Transverse colon (tissue), 4 donors: Measurements from ENCODE around the gene AP1M2. TPM values are rescaled to one million over a fixed set of nuclear protein-coding genes. Genes with fewer than 3 reads are reported as not detected.

Experiments
- DNase-seq: peaks from one replicate; pipeline ENCODE4 v3.0.0-alpha.2; 2019
- H3K27ac ChIP-seq, 4 donors: fragments of 200-600 bp; sonication (generic); 2 replicates each; pipeline ENCODE4 v1.5.1; 2016 to 2018; ENCODE audit warnings: inconsistent platforms in 4 of 4
- H3K27me3 ChIP-seq: fragments of 200-600 bp; sonication (generic); 2 replicates; pipeline ENCODE4 v1.5.1; 2017; ENCODE audit warnings: inconsistent platforms
- H3K36me3 ChIP-seq, 4 donors: fragments of 200-600 bp; sonication (generic); 2 replicates each; pipeline ENCODE4 v1.5.1; 2017 to 2019; ENCODE audit warnings: inconsistent platforms in 4 of 4
- H3K4me1 ChIP-seq, 4 donors: fragments of 200-600 bp; sonication (generic); 2 replicates each; pipeline ENCODE4 v1.5.1; 2017 to 2020; ENCODE audit warnings: inconsistent platforms in 4 of 4
- H3K4me3 ChIP-seq, 4 donors: fragments of 200-600 bp; sonication (generic); 1 replicate in 1 of 4; 2 replicates in 3 of 4; pipeline versions ENCODE4 v1.5.1 to v1.6.1; 2017 to 2019; ENCODE audit warnings: inconsistent platforms in 4 of 4
- H3K9me3 ChIP-seq, 2 donors: fragments of 200-600 bp; sonication (generic); 2 replicates each; pipeline ENCODE4 v1.5.1; 2017 to 2019; ENCODE audit warnings: inconsistent platforms in 2 of 2
- EP300 ChIP-seq: sonication (generic); formaldehyde crosslinking; IDR thresholded peaks from one replicate; pipeline ENCODE4 v1.6.1; 2017; ENCODE audit warnings: antibody characterized with exemption, low read depth
- POLR2A ChIP-seq: fragments of 450-650 bp; IDR thresholded peaks from one replicate; pipeline ENCODE4 v1.6.1; 2016; ENCODE audit warnings: antibody characterized with exemption, mild to moderate bottlenecking, moderate library complexity
- POLR2AphosphoS5 ChIP-seq, 3 donors: sonication (generic); formaldehyde crosslinking; IDR thresholded peaks; one replicate each; pipeline ENCODE4 v1.6.1; 2016; ENCODE audit warnings: antibody characterized with exemption in 3 of 3
- WGBS, 2 donors: methylation state at CpG; one replicate each; pipeline ENCODE4 v1.1.5; 2018; ENCODE audit warnings: low coverage in 1 of 2; 5-methylcytosine and 5-hydroxymethylcytosine counted together
- in situ Hi-C, 4 donors: fragments of 200-750 bp; cut with MboI; loops; one replicate each; pipeline versions ENCODE4 v1.15.0 to v1.15.1; 2017; ENCODE audit warnings: low sequenced_read_pairs in 3 of 4, low pct_ligation_motif_present in 1 of 4, low pct_unique_long_range_greater_than_20kb in 1 of 4
- intact Hi-C: fragments of 100-400 bp; cut with DNase I; formaldehyde crosslinking; loops from one replicate; pipeline ENCODE4 v1.15.1; 2023; ENCODE audit warnings: low total_unique reads
- total RNA-seq, 4 donors: library from RNA; depleted of rRNA; stranded (reverse); fragments of >200 nt; gene quantifications; one replicate each; pipeline ENCODE4 v1.1.0, GENCODE V29; 2016
- TF ChIP-seq, protein P1 (sequence below), 5 experiments: fragments of 200-600 bp in 3 of 5; fragments of 450-650 bp in 2 of 5; sonication (generic) in 3 of 5; IDR thresholded peaks; 1 replicate in 2 of 5; 2 replicates in 3 of 5; pipeline ENCODE4 v1.5.1; 2016 to 2017; ENCODE audit warnings: antibody characterized with exemption in 5 of 5, inconsistent platforms in 3 of 5, mild to moderate bottlenecking in 2 of 5, moderate library complexity in 1 of 5

Gene AP1M2
- total RNA-seq, 4 donors from 2014 or later = 22.8 to 111 (median 63.1) TPM

DNA sequence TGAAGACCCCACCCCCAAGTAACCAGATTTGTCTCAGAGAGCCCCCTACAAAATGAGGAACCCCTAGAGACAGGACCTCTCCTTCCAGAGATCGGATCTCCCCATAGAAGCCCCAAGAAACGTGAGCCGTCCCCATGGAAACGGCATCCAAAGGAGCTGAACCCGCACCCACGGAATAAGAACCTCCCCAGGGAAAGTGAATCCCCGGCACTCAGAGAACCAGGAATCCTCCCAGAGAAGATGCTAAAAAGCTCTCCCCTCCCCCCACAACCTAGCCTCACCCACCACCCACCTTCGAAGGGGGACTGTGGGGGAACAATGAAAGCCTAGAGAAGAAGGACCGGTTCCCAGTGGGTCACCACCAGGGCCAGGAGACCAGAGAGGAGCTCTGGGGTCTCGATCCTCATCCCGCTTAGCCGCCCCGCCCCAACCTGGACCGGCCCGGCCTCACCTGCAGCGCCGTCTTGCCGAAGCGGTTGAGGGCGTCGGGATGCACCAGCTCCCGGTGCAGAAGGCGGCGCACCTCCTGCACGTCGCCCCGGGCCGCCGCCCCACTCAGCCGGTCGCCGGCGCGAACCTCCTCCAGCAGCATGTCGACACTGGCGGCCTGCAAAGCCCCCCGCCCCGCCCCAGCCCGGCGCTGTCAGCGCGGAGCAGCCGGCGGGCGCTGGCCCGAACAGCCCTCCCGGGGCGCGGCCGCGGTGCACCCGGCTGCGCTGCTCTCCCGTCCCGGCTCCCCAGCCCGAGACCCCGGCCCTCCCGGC is 18.9 kb downstream of the AP1M2 start:
- intact Hi-C loops (loop anchor here (2.0 to 10.0 kb wide), 2 partner anchors 63 to 269 kb away; partner anchors contain the start of genes KEAP1 and TMED1), in situ Hi-C loops (no loop called here)
- H3K27me3 ChIP-seq = no peaks in the 10 kb centered on the region
- H3K27ac ChIP-seq = peak overlapping the region; percentile 88 to 96 (median 90)
- peaks cover 26 to 50% (median 35%) of the 10 kb centered on the region in 4 donors for H3K4me1 ChIP-seq
- DNase-seq = peak; percentile 63
- no peak for TF ChIP-seq EP300
- TF ChIP-seq POLR2AphosphoS5 (IDR thresholded peaks at IDR 0.05) = no peak
- no peak for TF ChIP-seq POLR2A
- TF ChIP-seq, protein P1, sequence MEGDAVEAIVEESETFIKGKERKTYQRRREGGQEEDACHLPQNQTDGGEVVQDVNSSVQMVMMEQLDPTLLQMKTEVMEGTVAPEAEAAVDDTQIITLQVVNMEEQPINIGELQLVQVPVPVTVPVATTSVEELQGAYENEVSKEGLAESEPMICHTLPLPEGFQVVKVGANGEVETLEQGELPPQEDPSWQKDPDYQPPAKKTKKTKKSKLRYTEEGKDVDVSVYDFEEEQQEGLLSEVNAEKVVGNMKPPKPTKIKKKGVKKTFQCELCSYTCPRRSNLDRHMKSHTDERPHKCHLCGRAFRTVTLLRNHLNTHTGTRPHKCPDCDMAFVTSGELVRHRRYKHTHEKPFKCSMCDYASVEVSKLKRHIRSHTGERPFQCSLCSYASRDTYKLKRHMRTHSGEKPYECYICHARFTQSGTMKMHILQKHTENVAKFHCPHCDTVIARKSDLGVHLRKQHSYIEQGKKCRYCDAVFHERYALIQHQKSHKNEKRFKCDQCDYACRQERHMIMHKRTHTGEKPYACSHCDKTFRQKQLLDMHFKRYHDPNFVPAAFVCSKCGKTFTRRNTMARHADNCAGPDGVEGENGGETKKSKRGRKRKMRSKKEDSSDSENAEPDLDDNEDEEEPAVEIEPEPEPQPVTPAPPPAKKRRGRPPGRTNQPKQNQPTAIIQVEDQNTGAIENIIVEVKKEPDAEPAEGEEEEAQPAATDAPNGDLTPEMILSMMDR (IDR thresholded peaks at IDR 0.05) = no peak
- H3K36me3 ChIP-seq = no peaks in the 10 kb centered on the region
- 0 to 2% methylated on average over 3 to 19 of the region's 58 CpGs for WGBS, 2 donors
- peak overlapping the region; percentile 52 to 73 (median 65) for H3K4me3 ChIP-seq
- H3K9me3 ChIP-seq = no peaks in the 10 kb centered on the region

DNA sequence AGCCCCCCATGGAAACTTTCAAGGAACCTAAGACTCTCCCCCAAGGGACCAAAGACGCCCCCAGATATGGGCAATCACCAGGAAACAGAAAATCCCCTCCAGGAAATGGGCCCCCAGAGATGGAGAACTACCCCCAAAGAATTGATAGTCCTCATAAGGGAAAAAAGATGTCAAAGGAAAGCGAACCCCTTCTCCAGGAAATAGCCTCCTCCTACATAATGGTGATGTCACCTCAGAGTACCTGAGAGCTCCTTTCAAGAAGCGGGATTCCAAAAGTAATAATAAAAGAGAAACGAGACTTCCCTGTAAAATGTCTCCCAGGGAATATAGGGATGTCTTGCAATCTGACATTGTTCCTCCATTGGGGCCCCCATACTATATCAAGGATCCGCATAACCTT is 19.5 kb downstream of the AP1M2 start:
- 27 to 29% methylated on average over 4 to 5 of the region's 5 CpGs for WGBS, 2 donors
- intact Hi-C loops = loop anchor here (2.0 to 10.0 kb wide), 2 partner anchors 63 to 269 kb away; partner anchors contain the start of genes KEAP1 and TMED1
- Histone ChIP-seq H3K36me3 (no peaks in the 10 kb centered on the region), H3K4me3 (peak overlapping the region; percentile 52 to 73 (median 65)), H3K27me3 (no peaks in the 10 kb centered on the region), H3K4me1 (peaks cover 26 to 50% (median 35%) of the 10 kb centered on the region in 4 donors), H3K27ac (peak overlapping the region; percentile 88 to 96 (median 90)), H3K9me3 (no peaks in the 10 kb centered on the region)
- no peak for DNase-seq
- in situ Hi-C loops = no loop called here
- no peak for TF ChIP-seq EP300
- TF ChIP-seq POLR2A = no peak
- TF ChIP-seq, protein P1 (IDR thresholded peaks at IDR 0.05) = no peak
- no peak for TF ChIP-seq POLR2AphosphoS5 (IDR thresholded peaks at IDR 0.05)

DNA sequence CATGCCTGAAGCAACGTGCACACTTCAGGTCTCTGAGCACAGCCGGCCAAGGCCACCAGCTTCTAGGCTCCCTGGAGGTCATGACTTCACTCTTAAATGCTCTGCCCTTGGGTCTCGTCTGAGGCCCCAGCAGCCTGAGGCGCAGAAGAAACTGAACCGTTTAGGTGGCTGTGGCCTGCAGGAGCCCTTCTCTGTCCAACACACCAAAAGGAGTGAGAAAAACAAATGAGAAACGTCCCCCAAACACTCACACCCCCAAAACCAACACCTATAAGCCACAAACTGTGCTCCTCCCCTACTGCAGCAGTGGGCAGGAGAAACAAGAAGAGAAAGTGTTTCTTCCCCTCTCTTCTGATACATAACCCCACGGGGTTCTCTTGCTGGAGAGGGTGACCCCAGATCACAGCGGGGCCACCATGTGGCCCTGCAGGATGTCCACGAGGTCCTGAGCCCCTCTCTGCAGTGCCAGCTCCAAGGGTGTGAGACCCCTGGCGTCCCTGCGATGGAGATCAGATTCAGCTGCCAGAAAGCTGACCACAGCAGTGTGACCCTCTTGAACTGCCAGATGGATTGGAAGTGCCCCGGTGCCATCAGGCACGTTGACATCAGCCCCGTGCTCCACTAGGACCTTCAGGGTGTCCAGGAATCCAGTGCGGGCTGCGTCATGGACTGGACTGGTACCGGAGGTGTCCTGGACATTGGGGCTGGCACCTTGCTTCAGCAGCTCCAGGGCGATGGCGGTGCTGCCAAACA is 20.3 kb downstream of the AP1M2 start:
- WGBS, 2 donors = 65 to 67% methylated on average over 10 to 19 of the region's 19 CpGs
- no peaks in the 10 kb centered on the region for H3K27me3 ChIP-seq
- no peak for TF ChIP-seq EP300
- no peak for TF ChIP-seq POLR2AphosphoS5 (IDR thresholded peaks at IDR 0.05)
- no peak for TF ChIP-seq POLR2A
- TF ChIP-seq, protein P1 (IDR thresholded peaks at IDR 0.05) = no peak
- no peaks in the 10 kb centered on the region for H3K9me3 ChIP-seq
- H3K27ac ChIP-seq = peak overlapping the region; percentile 88 to 96 (median 90)
- H3K4me1 ChIP-seq = peaks cover 26 to 42% (median 35%) of the 10 kb centered on the region in 4 donors
- in situ Hi-C loops (no loop called here), intact Hi-C loops (loop anchor here (10.0 kb wide), 1 partner anchor 62 kb away; the partner anchor contains the start of gene KEAP1)
- peak overlapping the region in 2 of 4 donors; percentile 56 to 89 for H3K4me3 ChIP-seq
- H3K36me3 ChIP-seq = no peaks in the 10 kb centered on the region
- DNase-seq = peak; percentile 41

DNA sequence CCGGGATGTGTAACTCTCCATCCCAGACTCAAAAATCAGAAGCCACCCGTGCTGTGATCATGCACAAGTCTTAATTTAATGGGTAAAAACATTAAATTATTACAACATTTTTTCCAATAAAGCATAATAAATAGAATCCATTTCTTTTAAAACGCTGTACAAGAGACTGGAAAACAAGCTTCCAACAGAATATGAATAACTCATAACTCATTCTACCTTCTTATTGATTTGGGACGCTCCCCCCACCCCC is 20.8 kb downstream of the AP1M2 start:
- in situ Hi-C loops = no loop called here
- WGBS, 2 donors = 4 to 8% methylated on average over 4 of the region's 4 CpGs
- intact Hi-C loops = loop anchor here (10.0 kb wide), 1 partner anchor 62 kb away; the partner anchor contains the start of gene KEAP1

More for the DNA sequence above, 20.8 kb downstream of the AP1M2 start:
- Histone ChIP-seq H3K4me1 (peaks cover 26 to 42% (median 35%) of the 10 kb centered on the region in 4 donors), H3K27me3 (no peaks in the 10 kb centered on the region), H3K4me3 (peak overlapping the region in 3 of 4 donors; percentile 56 to 89 (median 67)), H3K9me3 (no peaks in the 10 kb centered on the region), H3K36me3 (no peaks in the 10 kb centered on the region), H3K27ac (peak overlapping the region; percentile 88 to 96 (median 90))
- DNase-seq = no peak
- TF ChIP-seq POLR2AphosphoS5 (IDR thresholded peaks at IDR 0.05) (no peak), EP300 (no peak), POLR2A (no peak)
- TF ChIP-seq, protein P1 (IDR thresholded peaks at IDR 0.05) = no peak
